Measurements from ENCODE around the gene CDT1. TPM values are rescaled to one million over a fixed set of nuclear protein-coding genes. Genes with fewer than 3 reads are reported as not detected.
"Not testable (repeated sequence)": the region's sequence is repeated elsewhere in the genome, so short reads cannot be mapped to it uniquely, and the experiment has no call there.

CDT1 gene
- total and polyA plus RNA-seq, 2 experiments from 2014 or later = 32.6 to 187 TPM

- Mint-ChIP-seq H3K27ac (no peak within 1 kb of the TSS), H3K36me3 (ENCODE audit: low read depth) (no peaks in the 10 kb centered on the region), H3K9me3 (no peaks in the 10 kb centered on the region), H3K27me3 (ENCODE audit: insufficient read depth, low read depth, poor library complexity) (peaks cover 20% of the 10 kb centered on the region), H3K4me3 (peak within 1 kb of the TSS; percentile 77), H3K4me1 (peaks cover 24% of the 10 kb centered on the region)
- H3K36me3 ChIP-seq (ENCODE audit: insufficient read depth) = no peaks in the 10 kb centered on the region
- ATAC-seq (peak; percentile 16), DNase-seq (ENCODE audit: low spot score) (peak; percentile 54)
- peaks cover 37% of the 10 kb centered on the region for H3K79me2 ChIP-seq (replicated peaks; ENCODE audit: insufficient read depth)
- peaks cover 11% of the 10 kb centered on the region for H3F3A ChIP-seq (replicated peaks; ENCODE audit: low read depth)
- H3K27me3 ChIP-seq (ENCODE audit: insufficient read depth) = peaks cover 4% of the 10 kb centered on the region; the same call in 1 of the 2 replicates
- peak within 1 kb of the TSS; percentile 82 for H3K4me2 ChIP-seq
- TF ChIP-seq EZH2phosphoT487 (IDR thresholded peaks at IDR 0.05; ENCODE audit: unreplicated experiment) = no peak
- TF ChIP-seq CTCF (conservative IDR thresholded peaks at IDR 0.05; ENCODE audit: low read depth in 2 of 2) = peak; percentile 45 to 78
- no peak for TF ChIP-seq POLR2AphosphoS5 (IDR thresholded peaks at IDR 0.05; ENCODE audit: low read depth)
- 0 out of 2 replicates have a peak, but pooled peaks cover 7% of the 10 kb centered on the region for H4K20me1 ChIP-seq (replicated peaks; ENCODE audit: insufficient read depth)
- H3K4me3 ChIP-seq = peak within 1 kb of the TSS; percentile 65
- H2AFZ ChIP-seq = peak within 1 kb of the TSS; percentile 90
- H3K4me1 ChIP-seq (ENCODE audit: insufficient read depth) = peaks cover 13% of the 10 kb centered on the region; the same call in 1 of the 2 replicates
- H3K9me2 ChIP-seq (ENCODE audit: insufficient read depth) = no peaks in the 10 kb centered on the region
- H3K27ac ChIP-seq (ENCODE audit: low read depth) = no peak within 1 kb of the TSS
Measured at GRCh38 chr16:88785106-88785924, 18.3 kb upstream of the CDT1 start, which contains the start of gene PIEZO1. Gene PIEZO1, minus strand, starts transcription at chr16:88785220. Its CDS starts 256 bp downstream, at chr16:88784964.

GRCh38 chr16:88787579-88788314 lies 15.8 kb upstream of the CDT1 start:
- H3K36me3 Mint-ChIP-seq (ENCODE audit: low read depth) = no peaks in the 10 kb centered on the region
- no peak overlapping the region for H3K27ac Mint-ChIP-seq
- ATAC-seq = no peak
- Histone ChIP-seq H4K20me1 (replicated peaks; ENCODE audit: insufficient read depth) (0 out of 2 replicates have a peak, but pooled peaks cover 6% of the 10 kb centered on the region), H2AFZ (0 out of 2 replicates have a peak overlapping the region, but pooled peaks have one; percentile 74), H3K9me2 (ENCODE audit: insufficient read depth) (no peaks in the 10 kb centered on the region), H3K4me1 (ENCODE audit: insufficient read depth) (peaks cover 19% of the 10 kb centered on the region; the same call in 1 of the 2 replicates), H3K4me2 (no peak overlapping the region), H3K27me3 (ENCODE audit: insufficient read depth) (peaks cover 4% of the 10 kb centered on the region; the same call in 1 of the 2 replicates), H3F3A (replicated peaks; ENCODE audit: low read depth) (peaks cover 17% of the 10 kb centered on the region), H3K4me3 (no peak overlapping the region), H3K79me2 (replicated peaks; ENCODE audit: insufficient read depth) (peaks cover 13% of the 10 kb centered on the region), H3K27ac (ENCODE audit: low read depth) (no peak overlapping the region), H3K36me3 (ENCODE audit: insufficient read depth) (no peaks in the 10 kb centered on the region)
- TF ChIP-seq ZNF114 (CRISPR knock-in tag; IDR thresholded peaks at IDR 0.05) (no peak), JUNB (IDR thresholded peaks at IDR 0.05; ENCODE audit: unreplicated experiment) (no peak), POLR2AphosphoS5 (IDR thresholded peaks at IDR 0.05; ENCODE audit: low read depth) (no peak)
- H3K4me1 Mint-ChIP-seq = peaks cover 25% of the 10 kb centered on the region; the same call in 2 of the 3 replicates
- peaks cover 24% of the 10 kb centered on the region for H3K27me3 Mint-ChIP-seq (ENCODE audit: insufficient read depth, low read depth, poor library complexity)
- H3K4me3 Mint-ChIP-seq = no peak overlapping the region
- H3K9me3 Mint-ChIP-seq = no peaks in the 10 kb centered on the region
- no peak for DNase-seq (ENCODE audit: low spot score)

GRCh38 chr16:88788749-88789148 lies 14.8 kb upstream of the CDT1 start:
- not testable (repeated sequence) for H3K9me3 Mint-ChIP-seq

More at GRCh38 chr16:88788749-88789148, 14.8 kb upstream of the CDT1 start:
- not testable (repeated sequence) for H3K9me2 ChIP-seq (ENCODE audit: insufficient read depth); H3K4me3 Mint-ChIP-seq; H3K79me2 ChIP-seq (replicated peaks; ENCODE audit: insufficient read depth); H3K27ac ChIP-seq (ENCODE audit: low read depth); H3K27ac Mint-ChIP-seq; DNase-seq (ENCODE audit: low spot score); ATAC-seq; H2AFZ ChIP-seq; H3K36me3 ChIP-seq (ENCODE audit: insufficient read depth); H3K27me3 ChIP-seq (ENCODE audit: insufficient read depth); H4K20me1 ChIP-seq (replicated peaks; ENCODE audit: insufficient read depth); H3K4me2 ChIP-seq; H3K4me3 ChIP-seq; H3K36me3 Mint-ChIP-seq (ENCODE audit: low read depth)
- Histone ChIP-seq H3K4me1 (ENCODE audit: insufficient read depth) (peaks cover 12% of the 10 kb centered on the region; the same call in 1 of the 2 replicates), H3F3A (replicated peaks; ENCODE audit: low read depth) (peaks cover 10% of the 10 kb centered on the region)
- H3K27me3 Mint-ChIP-seq (ENCODE audit: insufficient read depth, low read depth, poor library complexity) = peaks cover 25% of the 10 kb centered on the region
- H3K4me1 Mint-ChIP-seq = peaks cover 20% of the 10 kb centered on the region; the same call in 2 of the 3 replicates
